CD4-positive, alpha-beta memory T cell (primary cell): ENCODE measurements around the gene FMN2. TPM values are rescaled to one million over a fixed set of nuclear protein-coding genes. Genes with fewer than 3 reads are reported as not detected.

ENCODE experiments used
- CTCF ChIA-PET: fragments of 350-600 bp; sonication (Branson Sonifier 250); formaldehyde crosslinking; loops from one replicate; lab custom pipeline; 2021; ENCODE audit warnings: inconsistent platforms; ENCODE audit not compliant: partially characterized antibody; lab: Charles Lee
- POLR2A ChIA-PET: fragments of 350-600 bp; sonication (Branson Sonifier 250); formaldehyde crosslinking; loops from one replicate; lab custom pipeline; 2021; ENCODE audit not compliant: partially characterized antibody; lab: Charles Lee
- DNase-seq, 5 donors: peaks; one replicate each; pipeline versions ENCODE4 v3.0.0 to v3.0.0-alpha.2; 2020 to 2022; ENCODE audit warnings: mixed read lengths in 1 of 5
- H3K27ac ChIP-seq: one replicate; pipeline ENCODE4 v1.7.0; 2013; ENCODE audit warnings: low read depth, low read length
- H3K27me3 ChIP-seq: 2 replicates; pipeline ENCODE4 v1.7.0; 2013; ENCODE audit warnings: mild to moderate bottlenecking, low read length, moderate library complexity; ENCODE audit not compliant: insufficient read depth
- H3K36me3 ChIP-seq: 2 replicates; pipeline ENCODE4 v1.7.0; 2013; ENCODE audit warnings: mild to moderate bottlenecking, low read length, moderate library complexity; ENCODE audit not compliant: insufficient read depth
- H3K4me1 ChIP-seq: 2 replicates; pipeline ENCODE4 v1.7.0; 2013; ENCODE audit warnings: mild to moderate bottlenecking, low read length, moderate library complexity; ENCODE audit not compliant: insufficient read depth
- H3K4me3 ChIP-seq, 2 donors: one replicate each; pipeline ENCODE4 v1.7.0; 2013; ENCODE audit warnings: low read length in 2 of 2, mild to moderate bottlenecking in 1 of 2
- H3K9me3 ChIP-seq, 2 donors: one replicate each; pipeline ENCODE4 v1.7.0; 2013; ENCODE audit warnings: low read length in 2 of 2, control low read depth in 1 of 2; ENCODE audit not compliant: control insufficient read depth in 1 of 2
- H3K27ac Mint-ChIP-seq, 7 donors: one replicate each; pipeline ENCODE4 v1.8.0; 2020 to 2021; ENCODE audit warnings: mixed read lengths in 7 of 7, mild to moderate bottlenecking in 6 of 7, inconsistent platforms in 3 of 7, moderate library complexity in 3 of 7
- H3K27me3 Mint-ChIP-seq, 2 donors: one replicate each; pipeline ENCODE4 v1.8.0; 2020 to 2021; ENCODE audit warnings: mixed read lengths in 2 of 2
- H3K36me3 Mint-ChIP-seq, 2 donors: one replicate each; pipeline ENCODE4 v1.8.0; 2020 to 2021; ENCODE audit warnings: mixed read lengths in 2 of 2, inconsistent platforms in 1 of 2, mild to moderate bottlenecking in 1 of 2
- H3K4me1 Mint-ChIP-seq, 4 donors: one replicate each; pipeline ENCODE4 v1.8.0; 2020 to 2021; ENCODE audit warnings: mixed read lengths in 4 of 4, mild to moderate bottlenecking in 1 of 4
- H3K4me3 Mint-ChIP-seq, 8 donors: one replicate each; pipeline ENCODE4 v1.8.0; 2020 to 2021; ENCODE audit warnings: mixed read lengths in 8 of 8, mild to moderate bottlenecking in 7 of 8, moderate library complexity in 6 of 8, inconsistent platforms in 3 of 8
- H3K9me3 Mint-ChIP-seq, 8 donors: one replicate each; pipeline ENCODE4 v1.8.0; 2020 to 2021; ENCODE audit warnings: mixed read lengths in 8 of 8, mild to moderate bottlenecking in 5 of 8, inconsistent platforms in 3 of 8, moderate library complexity in 1 of 8
- intact Hi-C: fragments of 100-400 bp; cut with micrococcal nuclease; formaldehyde crosslinking; loops from one replicate; pipeline ENCODE4 v1.15.1; 2023
- polyA plus RNA-seq, 2 donors: library from polyadenylated mRNA; unstranded; fragments of 300-500 nt; fragmentation: Illumina TruSeq; gene quantifications; one replicate each; pipeline ENCODE4 v1.2.3, GENCODE V29; 2021
- total RNA-seq, 2 experiments: library from RNA; stranded (reverse); gene quantifications; one replicate each; pipeline ENCODE4 v1.2.3, GENCODE V29; 2021

FMN2 gene
- total and polyA plus RNA-seq, 4 experiments from 2014 or later = not detected

- H3K27me3 Mint-ChIP-seq = no peaks in the 10 kb centered on the region
- no peak overlapping the region for H3K4me3 ChIP-seq
- H3K4me1 Mint-ChIP-seq = no peaks in the 10 kb centered on the region
- no peaks in the 10 kb centered on the region for H3K4me1 ChIP-seq
- H3K36me3 ChIP-seq = no peaks in the 10 kb centered on the region
- no peak for DNase-seq
- POLR2A ChIA-PET = no interaction called here
- no peak overlapping the region for H3K4me3 Mint-ChIP-seq
- CTCF ChIA-PET = no interaction called here
- H3K9me3 Mint-ChIP-seq = peaks cover 0 to 12% (median 3%) of the 10 kb centered on the region in 8 donors
- H3K9me3 ChIP-seq = no peaks in the 10 kb centered on the region
- intact Hi-C loops = no loop called here
- H3K27ac Mint-ChIP-seq = no peak overlapping the region
- H3K27me3 ChIP-seq = no peaks in the 10 kb centered on the region
- no peak overlapping the region for H3K27ac ChIP-seq
- H3K36me3 Mint-ChIP-seq = no peaks in the 10 kb centered on the region
These were observed 125.7 kb downstream of the FMN2 start for GRCh38 chr1:240217403-240217802.

DNA sequence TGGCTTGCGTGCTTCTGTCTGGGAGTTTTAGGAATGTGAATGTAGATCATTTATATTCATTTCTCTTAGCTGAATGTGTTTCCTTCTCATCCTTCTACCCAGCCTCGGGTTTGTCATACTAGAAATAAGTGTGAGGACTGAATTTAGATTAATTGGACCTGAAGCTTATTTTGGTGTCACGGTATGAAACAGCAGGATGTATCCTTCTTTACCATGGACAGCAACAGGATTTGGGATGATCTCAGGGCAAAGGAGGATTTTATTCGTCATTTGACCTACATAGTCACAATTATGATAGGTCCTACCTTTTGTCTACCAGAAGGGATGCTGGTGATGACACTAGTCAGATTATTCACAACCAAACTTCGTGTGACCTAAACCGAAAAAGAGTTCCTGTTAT is 127.4 kb downstream of the FMN2 start:
- Histone ChIP-seq H3K27me3 (no peaks in the 10 kb centered on the region), H3K9me3 (no peaks in the 10 kb centered on the region), H3K27ac (no peak overlapping the region), H3K36me3 (no peaks in the 10 kb centered on the region), H3K4me3 (no peak overlapping the region), H3K4me1 (no peaks in the 10 kb centered on the region)
- intact Hi-C loops = no loop called here
- Mint-ChIP-seq H3K9me3 (peaks cover 0 to 23% (median 6%) of the 10 kb centered on the region in 8 donors), H3K4me3 (no peak overlapping the region), H3K36me3 (no peaks in the 10 kb centered on the region), H3K27me3 (peaks cover 0 to 2% of the 10 kb centered on the region in 2 donors), H3K4me1 (no peaks in the 10 kb centered on the region), H3K27ac (no peak overlapping the region)
- CTCF ChIA-PET = no interaction called here
- no peak for DNase-seq
- POLR2A ChIA-PET = no interaction called here

- Mint-ChIP-seq H3K9me3 (peaks cover 2 to 47% (median 38%) of the 10 kb centered on the region in 8 donors), H3K27ac (no peak overlapping the region), H3K36me3 (no peaks in the 10 kb centered on the region), H3K4me1 (no peaks in the 10 kb centered on the region), H3K27me3 (peaks cover 2 to 3% of the 10 kb centered on the region in 2 donors), H3K4me3 (no peak overlapping the region)
- Histone ChIP-seq H3K9me3 (no peaks in the 10 kb centered on the region), H3K27me3 (no peaks in the 10 kb centered on the region), H3K27ac (no peak overlapping the region), H3K4me1 (no peaks in the 10 kb centered on the region), H3K36me3 (no peaks in the 10 kb centered on the region), H3K4me3 (no peak overlapping the region)
- no peak for DNase-seq
- ChIA-PET CTCF (no interaction called here), POLR2A (no interaction called here)
- intact Hi-C loops = no loop called here
These were observed 134.4 kb downstream of the FMN2 start for GRCh38 chr1:240226102-240226501.

DNA sequence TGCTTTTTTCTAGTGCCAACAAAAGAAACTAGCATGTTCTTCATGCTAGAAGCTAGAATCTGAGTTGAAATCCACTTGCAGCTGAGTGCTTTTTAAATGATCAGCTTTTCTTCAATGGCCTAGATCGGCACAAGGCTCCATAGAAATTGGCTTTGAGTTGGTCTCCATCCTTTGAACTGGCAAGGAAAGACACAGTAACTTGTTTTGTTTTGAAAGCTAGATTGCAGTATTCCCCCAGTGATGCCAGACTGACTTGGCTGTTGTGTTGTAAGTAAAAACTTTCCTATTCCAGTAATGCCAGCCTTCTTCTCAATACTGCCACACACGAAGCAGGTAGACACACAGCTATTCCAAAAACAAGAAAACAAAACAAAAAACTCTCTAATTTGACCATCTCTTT is 139.1 kb downstream of the FMN2 start:
- POLR2A ChIA-PET = no interaction called here
- H3K9me3 Mint-ChIP-seq = peaks cover 5 to 20% (median 12%) of the 10 kb centered on the region in 8 donors

DNA sequence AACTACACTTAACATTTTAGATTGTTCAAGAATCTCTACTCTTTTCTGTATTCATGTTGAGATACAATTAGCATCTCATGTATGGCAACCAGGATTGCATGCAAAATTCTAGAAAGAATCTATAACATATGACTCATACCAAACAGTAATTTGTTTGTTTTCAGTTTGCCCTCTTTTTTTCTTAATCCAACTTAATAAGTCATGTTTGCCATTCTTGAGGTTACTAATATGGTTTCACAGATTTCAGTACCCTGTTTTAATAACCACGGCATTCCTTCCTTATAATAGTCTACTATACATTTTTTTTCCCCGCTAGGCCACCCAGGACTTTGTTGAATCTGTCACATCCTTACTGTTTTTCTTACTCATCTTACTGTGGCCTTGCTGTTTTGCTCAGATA is 140.8 kb downstream of the FMN2 start:
- no peak overlapping the region for H3K4me3 Mint-ChIP-seq
- no peak for DNase-seq
- no peaks in the 10 kb centered on the region for H3K27me3 Mint-ChIP-seq
- H3K36me3 ChIP-seq = no peaks in the 10 kb centered on the region
- CTCF ChIA-PET = no interaction called here
- no peak overlapping the region for H3K4me3 ChIP-seq
- H3K27ac Mint-ChIP-seq = no peak overlapping the region
- no peaks in the 10 kb centered on the region for H3K36me3 Mint-ChIP-seq
- POLR2A ChIA-PET = no interaction called here
- no peaks in the 10 kb centered on the region for H3K4me1 ChIP-seq
- no peaks in the 10 kb centered on the region for H3K9me3 ChIP-seq
- no peak overlapping the region for H3K27ac ChIP-seq
- H3K4me1 Mint-ChIP-seq = no peaks in the 10 kb centered on the region
- intact Hi-C loops = no loop called here
- H3K9me3 Mint-ChIP-seq = peaks cover 0 to 5% (median under 1%) of the 10 kb centered on the region in 8 donors
- no peaks in the 10 kb centered on the region for H3K27me3 ChIP-seq

More for the DNA sequence above, 139.1 kb downstream of the FMN2 start:
- CTCF ChIA-PET = no interaction called here
- no peak overlapping the region for H3K4me3 Mint-ChIP-seq
- H3K27ac Mint-ChIP-seq = no peak overlapping the region
- H3K27me3 Mint-ChIP-seq = no peaks in the 10 kb centered on the region
- Histone ChIP-seq H3K36me3 (no peaks in the 10 kb centered on the region), H3K27ac (no peak overlapping the region), H3K27me3 (no peaks in the 10 kb centered on the region), H3K4me3 (no peak overlapping the region), H3K4me1 (no peaks in the 10 kb centered on the region), H3K9me3 (no peaks in the 10 kb centered on the region)
- no peaks in the 10 kb centered on the region for H3K36me3 Mint-ChIP-seq
- intact Hi-C loops = no loop called here
- DNase-seq = no peak
- no peaks in the 10 kb centered on the region for H3K4me1 Mint-ChIP-seq

DNA sequence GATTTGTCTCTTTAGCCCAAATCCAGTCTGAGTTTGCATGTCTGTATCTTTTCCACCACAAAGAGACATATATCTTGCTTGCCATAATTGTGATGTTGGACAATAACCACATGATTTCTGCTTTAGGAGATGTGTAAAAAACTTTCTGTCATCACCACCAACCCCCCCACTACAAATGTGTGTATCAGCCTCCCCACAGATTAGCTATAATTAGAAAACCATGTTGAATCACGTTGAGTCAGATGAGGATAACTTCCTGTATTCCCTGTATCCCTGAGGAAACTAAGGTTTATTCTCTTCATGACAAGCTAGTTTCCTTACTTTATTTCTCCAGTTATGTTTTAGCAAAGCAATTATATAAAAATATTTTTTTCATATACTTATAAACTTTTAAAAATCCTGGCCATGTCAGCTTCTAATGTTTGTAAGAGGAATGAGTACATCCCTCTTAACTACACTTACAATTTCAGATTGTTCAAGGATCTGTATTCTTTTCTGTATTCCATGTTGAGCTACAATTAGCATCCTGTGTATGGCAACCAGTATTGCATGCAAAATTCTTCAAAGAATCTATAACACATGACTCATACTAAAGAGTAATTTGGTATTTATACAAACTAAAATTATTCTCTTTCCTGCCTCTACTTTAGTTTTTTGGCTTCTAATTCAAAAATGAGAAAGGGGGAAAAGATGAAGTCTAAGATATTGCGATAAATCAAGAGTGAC is 143.0 kb downstream of the FMN2 start:
- H3K9me3 Mint-ChIP-seq = peaks cover 0 to 3% (median 0%) of the 10 kb centered on the region in 8 donors
- no peaks in the 10 kb centered on the region for H3K36me3 ChIP-seq
- H3K36me3 Mint-ChIP-seq = no peaks in the 10 kb centered on the region
- POLR2A ChIA-PET = no interaction called here
- no peaks in the 10 kb centered on the region for H3K9me3 ChIP-seq
- no peaks in the 10 kb centered on the region for H3K27me3 Mint-ChIP-seq
- H3K4me1 Mint-ChIP-seq = no peaks in the 10 kb centered on the region
- DNase-seq = no peak
- intact Hi-C loops = no loop called here
- no peak overlapping the region for H3K4me3 Mint-ChIP-seq
- CTCF ChIA-PET = no interaction called here
- H3K27me3 ChIP-seq = no peaks in the 10 kb centered on the region
- H3K4me3 ChIP-seq = no peak overlapping the region
- H3K4me1 ChIP-seq = no peaks in the 10 kb centered on the region
- no peak overlapping the region for H3K27ac Mint-ChIP-seq
- no peak overlapping the region for H3K27ac ChIP-seq

GRCh38 chr1:240235521-240236288 is 144.0 kb downstream of the FMN2 start:
- POLR2A ChIA-PET = no interaction called here
- peaks cover 0 to 3% (median 0%) of the 10 kb centered on the region in 8 donors for H3K9me3 Mint-ChIP-seq

More at GRCh38 chr1:240235521-240236288, 144.0 kb downstream of the FMN2 start:
- Histone ChIP-seq H3K4me3 (no peak overlapping the region), H3K4me1 (no peaks in the 10 kb centered on the region), H3K27ac (no peak overlapping the region), H3K9me3 (no peaks in the 10 kb centered on the region), H3K27me3 (no peaks in the 10 kb centered on the region), H3K36me3 (no peaks in the 10 kb centered on the region)
- Mint-ChIP-seq H3K27ac (no peak overlapping the region), H3K4me3 (no peak overlapping the region), H3K27me3 (no peaks in the 10 kb centered on the region), H3K4me1 (no peaks in the 10 kb centered on the region), H3K36me3 (no peaks in the 10 kb centered on the region)
- CTCF ChIA-PET = no interaction called here
- intact Hi-C loops = no loop called here
- DNase-seq = no peak
